Natural killer cell (primary cell): ENCODE results near the gene BUD23. TPM values are rescaled to one million over a fixed set of nuclear protein-coding genes. Genes with fewer than 3 reads are reported as not detected.

Experiments
- ATAC-seq, 3 donors: fragments of 150-1000 bp in 2 of 3; fragments of 200-7000 bp in 1 of 3; cut with Tn5 transposase; 1 replicate in 1 of 3; 2 replicates in 2 of 3; pipeline ENCODE4 v1.10.0; 2021; ENCODE audit warnings: mild to moderate bottlenecking in 2 of 3, moderate library complexity in 2 of 3
- DNase-seq, 2 donors: peaks; one replicate each; pipeline versions ENCODE4 v3.0.0 to v3.0.0-alpha.2; 2013 to 2021; ENCODE audit warnings: mixed read lengths in 1 of 2
- H3K27ac ChIP-seq: one replicate; pipeline ENCODE4 v1.5.1; 2013; ENCODE audit warnings: mild to moderate bottlenecking, low read length
- H3K27me3 ChIP-seq: one replicate; pipeline ENCODE4 v1.6.1; 2013; ENCODE audit warnings: low read length; ENCODE audit not compliant: control insufficient read depth, insufficient read depth
- H3K36me3 ChIP-seq: one replicate; pipeline ENCODE4 v1.6.1; 2013; ENCODE audit warnings: low read length; ENCODE audit not compliant: control insufficient read depth, insufficient read depth
- H3K4me1 ChIP-seq: one replicate; pipeline ENCODE4 v1.6.1; 2013; ENCODE audit warnings: low read length; ENCODE audit not compliant: control insufficient read depth, insufficient read depth
- H3K4me3 ChIP-seq: one replicate; pipeline ENCODE4 v1.5.1; 2013; ENCODE audit warnings: low read length
- H3K9me3 ChIP-seq: one replicate; pipeline ENCODE4 v1.6.1; 2013; ENCODE audit warnings: low read length; ENCODE audit not compliant: control insufficient read depth, insufficient read depth
- H3K27ac Mint-ChIP-seq, 2 donors: one replicate each; pipeline ENCODE4 v1.8.0; 2022; ENCODE audit warnings: mild to moderate bottlenecking in 2 of 2, mixed read lengths in 2 of 2, moderate library complexity in 1 of 2
- H3K27me3 Mint-ChIP-seq, 2 donors: one replicate each; pipeline ENCODE4 v1.8.0; 2022; ENCODE audit warnings: low read depth in 2 of 2, mixed read lengths in 2 of 2
- H3K36me3 Mint-ChIP-seq: one replicate; pipeline ENCODE4 v1.8.0; 2022; ENCODE audit warnings: mixed read lengths
- H3K4me1 Mint-ChIP-seq, 2 donors: one replicate each; pipeline ENCODE4 v1.8.0; 2022; ENCODE audit warnings: mixed read lengths in 2 of 2
- H3K4me3 Mint-ChIP-seq: one replicate; pipeline ENCODE4 v1.8.0; 2022; ENCODE audit warnings: mild to moderate bottlenecking, moderate library complexity, mixed read lengths
- H3K9me3 Mint-ChIP-seq, 2 donors: one replicate each; pipeline ENCODE4 v1.8.0; 2022; ENCODE audit warnings: mixed read lengths in 2 of 2
- WGBS: methylation state at CpG from one replicate; pipeline ENCODE4 v1.1.7; 2013; ENCODE audit warnings: missing lambda C conversion rate; ENCODE audit not compliant: insufficient coverage; 5-methylcytosine and 5-hydroxymethylcytosine counted together
- intact Hi-C: fragments of 100-400 bp; cut with micrococcal nuclease; formaldehyde crosslinking; loops from one replicate; pipeline ENCODE4 v1.14.2; 2022
- total RNA-seq, 4 donors: library from RNA; stranded (reverse); fragments of 120-200 nt in 1 of 4; gene quantifications; one replicate each; pipeline versions ENCODE4 v1.2.3 to v1.2.4, GENCODE V29; 2013 to 2022
- TF ChIP-seq, protein P1 (sequence below): fragments of 200-600 bp; IDR thresholded peaks from one replicate; pipeline ENCODE4 v1.8.0; 2022; ENCODE audit warnings: antibody characterized with exemption

The BUD23 gene
- total RNA-seq, 3 donors from 2014 or later (not counting 1 experiment from before 2014, with no cell fraction given) = 93.1 to 101 (median 94.2) TPM

- TF ChIP-seq, protein P1, sequence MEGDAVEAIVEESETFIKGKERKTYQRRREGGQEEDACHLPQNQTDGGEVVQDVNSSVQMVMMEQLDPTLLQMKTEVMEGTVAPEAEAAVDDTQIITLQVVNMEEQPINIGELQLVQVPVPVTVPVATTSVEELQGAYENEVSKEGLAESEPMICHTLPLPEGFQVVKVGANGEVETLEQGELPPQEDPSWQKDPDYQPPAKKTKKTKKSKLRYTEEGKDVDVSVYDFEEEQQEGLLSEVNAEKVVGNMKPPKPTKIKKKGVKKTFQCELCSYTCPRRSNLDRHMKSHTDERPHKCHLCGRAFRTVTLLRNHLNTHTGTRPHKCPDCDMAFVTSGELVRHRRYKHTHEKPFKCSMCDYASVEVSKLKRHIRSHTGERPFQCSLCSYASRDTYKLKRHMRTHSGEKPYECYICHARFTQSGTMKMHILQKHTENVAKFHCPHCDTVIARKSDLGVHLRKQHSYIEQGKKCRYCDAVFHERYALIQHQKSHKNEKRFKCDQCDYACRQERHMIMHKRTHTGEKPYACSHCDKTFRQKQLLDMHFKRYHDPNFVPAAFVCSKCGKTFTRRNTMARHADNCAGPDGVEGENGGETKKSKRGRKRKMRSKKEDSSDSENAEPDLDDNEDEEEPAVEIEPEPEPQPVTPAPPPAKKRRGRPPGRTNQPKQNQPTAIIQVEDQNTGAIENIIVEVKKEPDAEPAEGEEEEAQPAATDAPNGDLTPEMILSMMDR = no peak
- Histone ChIP-seq H3K27ac (no peak overlapping the region), H3K4me1 (peaks cover 42% of the 10 kb centered on the region), H3K27me3 (no peaks in the 10 kb centered on the region), H3K4me3 (no peak overlapping the region), H3K36me3 (no peaks in the 10 kb centered on the region), H3K9me3 (no peaks in the 10 kb centered on the region)
- Mint-ChIP-seq H3K27me3 (no peaks in the 10 kb centered on the region), H3K36me3 (no peaks in the 10 kb centered on the region), H3K4me1 (peaks cover 35 to 42% of the 10 kb centered on the region in 2 donors), H3K4me3 (no peak overlapping the region), H3K9me3 (no peaks in the 10 kb centered on the region), H3K27ac (no peak overlapping the region)
- DNase-seq (no peak), ATAC-seq (no peak)
- 55% methylated on average over 16 of the region's 16 CpGs for WGBS
- intact Hi-C loops = loop anchor here (5.0 kb wide), 1 partner anchor 33 kb away; the partner anchor contains the start of genes BUD23 and DNAJC30
These were observed 32.4 kb downstream of the BUD23 start for GRCh38 chr7:73715648-73716317.

DNA sequence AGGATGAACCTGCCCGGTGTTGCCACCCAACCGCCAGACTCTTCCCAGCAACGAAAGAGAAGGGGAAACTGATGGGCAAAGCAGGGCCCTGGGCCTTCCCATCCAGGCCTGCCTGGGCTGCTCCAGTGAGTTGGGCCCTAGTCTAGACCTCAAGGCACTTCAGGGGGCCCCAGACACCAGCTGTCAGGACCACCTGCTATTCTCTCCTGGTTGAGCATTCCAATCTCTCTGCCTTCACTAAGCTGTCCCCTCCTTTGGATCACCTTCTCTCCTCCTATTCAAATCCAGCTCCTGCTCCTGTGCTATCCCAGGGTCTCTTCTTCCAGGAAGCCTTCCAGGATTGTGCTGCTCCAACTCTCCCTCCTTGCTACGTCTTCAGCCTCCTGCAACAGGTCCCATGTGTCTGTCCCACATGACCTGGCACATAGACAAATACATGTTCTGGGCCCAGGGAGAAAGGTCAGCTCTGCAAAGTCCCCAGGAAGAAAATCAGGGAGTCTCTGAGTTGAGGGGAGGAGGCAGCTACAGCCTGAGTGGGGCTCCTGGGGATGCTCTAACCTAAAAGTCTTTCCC lies 33.0 kb downstream of the BUD23 start:
- 77% methylated on average over 4 of the region's 4 CpGs for WGBS
- ATAC-seq (no peak), DNase-seq (no peak)
- Mint-ChIP-seq H3K27ac (peak overlapping the region in 1 of 2 donors; percentile 17), H3K27me3 (no peaks in the 10 kb centered on the region), H3K4me1 (peaks cover 35 to 42% of the 10 kb centered on the region in 2 donors), H3K9me3 (no peaks in the 10 kb centered on the region), H3K4me3 (peak overlapping the region; percentile 31), H3K36me3 (no peaks in the 10 kb centered on the region)
- intact Hi-C loops = loop anchor here (5.0 kb wide), 1 partner anchor 34 kb away; the partner anchor contains the start of genes BUD23 and DNAJC30
- Histone ChIP-seq H3K9me3 (no peaks in the 10 kb centered on the region), H3K27me3 (no peaks in the 10 kb centered on the region), H3K27ac (no peak overlapping the region), H3K4me1 (peaks cover 42% of the 10 kb centered on the region), H3K4me3 (no peak overlapping the region), H3K36me3 (no peaks in the 10 kb centered on the region)
- TF ChIP-seq, protein P1 = no peak

- peak overlapping the region; percentile 94 for H3K4me3 Mint-ChIP-seq
- Histone ChIP-seq H3K9me3 (no peaks in the 10 kb centered on the region), H3K36me3 (no peaks in the 10 kb centered on the region), H3K27ac (peak overlapping the region; percentile 65), H3K4me1 (peaks cover 42% of the 10 kb centered on the region), H3K4me3 (peak overlapping the region; percentile 18), H3K27me3 (no peaks in the 10 kb centered on the region)
- H3K36me3 Mint-ChIP-seq = no peaks in the 10 kb centered on the region
- ATAC-seq = peak in 2 of 3 donors; percentile 5 to 28
- no peaks in the 10 kb centered on the region for H3K9me3 Mint-ChIP-seq
- 63% methylated on average over 13 of the region's 13 CpGs for WGBS
- TF ChIP-seq, protein P1 = no peak
- peak overlapping the region; percentile 85 to 92 for H3K27ac Mint-ChIP-seq
- H3K27me3 Mint-ChIP-seq = no peaks in the 10 kb centered on the region
- peaks cover 35 to 42% of the 10 kb centered on the region in 2 donors for H3K4me1 Mint-ChIP-seq
- no peak for DNase-seq
- intact Hi-C loops = loop anchor here (5.0 kb wide), 1 partner anchor 35 kb away; the partner anchor contains the start of genes BUD23 and DNAJC30
These were observed 33.8 kb downstream of the BUD23 start for GRCh38 chr7:73717025-73717807.
